Choroid plexus epithelial cell (primary cell): ENCODE data around the gene DPCD.
"Not testable (repeated sequence)": the region's sequence is repeated elsewhere in the genome, so short reads cannot be mapped to it uniquely, and the experiment has no call there.

Experiments
- DNase-seq: peaks from one replicate; pipeline ENCODE4 v3.0.0-alpha.2; 2010; ENCODE audit warnings: low read depth
- H3K4me3 ChIP-seq: 2 replicates; pipeline ENCODE4 v1.5.1; 2011; ENCODE audit warnings: low read depth, mild to moderate bottlenecking, control low read depth, low read length, moderate library complexity
- TF ChIP-seq, protein P1 (sequence below): conservative IDR thresholded peaks from 2 replicates; pipeline ENCODE4 v1.5.1; 2011; ENCODE audit warnings: low read depth, mild to moderate bottlenecking, control low read depth, inconsistent platforms, low read length, moderate library complexity

Gene DPCD

DNA sequence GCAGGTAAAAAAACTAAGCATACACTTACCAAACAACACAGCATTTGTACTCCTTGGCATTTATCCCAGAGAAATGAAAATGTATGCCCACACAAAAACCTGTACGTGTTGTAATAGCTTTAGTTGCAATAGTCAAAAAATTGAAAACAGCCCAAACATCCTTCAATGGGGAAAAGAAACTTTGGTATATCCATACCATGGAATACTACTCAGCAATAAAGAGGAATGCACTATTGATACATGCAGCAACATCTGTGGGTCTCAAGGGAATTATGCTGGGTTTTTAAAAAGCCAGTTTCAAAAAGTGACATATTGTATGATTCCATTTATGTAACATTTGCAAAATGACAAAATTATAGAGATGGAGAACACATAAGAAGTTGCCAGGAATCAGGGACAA, 35.4 kb downstream of the DPCD start:
- H3K4me3 ChIP-seq: no peak overlapping the region
- DNase-seq: no peak
- TF ChIP-seq, protein P1, sequence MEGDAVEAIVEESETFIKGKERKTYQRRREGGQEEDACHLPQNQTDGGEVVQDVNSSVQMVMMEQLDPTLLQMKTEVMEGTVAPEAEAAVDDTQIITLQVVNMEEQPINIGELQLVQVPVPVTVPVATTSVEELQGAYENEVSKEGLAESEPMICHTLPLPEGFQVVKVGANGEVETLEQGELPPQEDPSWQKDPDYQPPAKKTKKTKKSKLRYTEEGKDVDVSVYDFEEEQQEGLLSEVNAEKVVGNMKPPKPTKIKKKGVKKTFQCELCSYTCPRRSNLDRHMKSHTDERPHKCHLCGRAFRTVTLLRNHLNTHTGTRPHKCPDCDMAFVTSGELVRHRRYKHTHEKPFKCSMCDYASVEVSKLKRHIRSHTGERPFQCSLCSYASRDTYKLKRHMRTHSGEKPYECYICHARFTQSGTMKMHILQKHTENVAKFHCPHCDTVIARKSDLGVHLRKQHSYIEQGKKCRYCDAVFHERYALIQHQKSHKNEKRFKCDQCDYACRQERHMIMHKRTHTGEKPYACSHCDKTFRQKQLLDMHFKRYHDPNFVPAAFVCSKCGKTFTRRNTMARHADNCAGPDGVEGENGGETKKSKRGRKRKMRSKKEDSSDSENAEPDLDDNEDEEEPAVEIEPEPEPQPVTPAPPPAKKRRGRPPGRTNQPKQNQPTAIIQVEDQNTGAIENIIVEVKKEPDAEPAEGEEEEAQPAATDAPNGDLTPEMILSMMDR: no peak

DNA sequence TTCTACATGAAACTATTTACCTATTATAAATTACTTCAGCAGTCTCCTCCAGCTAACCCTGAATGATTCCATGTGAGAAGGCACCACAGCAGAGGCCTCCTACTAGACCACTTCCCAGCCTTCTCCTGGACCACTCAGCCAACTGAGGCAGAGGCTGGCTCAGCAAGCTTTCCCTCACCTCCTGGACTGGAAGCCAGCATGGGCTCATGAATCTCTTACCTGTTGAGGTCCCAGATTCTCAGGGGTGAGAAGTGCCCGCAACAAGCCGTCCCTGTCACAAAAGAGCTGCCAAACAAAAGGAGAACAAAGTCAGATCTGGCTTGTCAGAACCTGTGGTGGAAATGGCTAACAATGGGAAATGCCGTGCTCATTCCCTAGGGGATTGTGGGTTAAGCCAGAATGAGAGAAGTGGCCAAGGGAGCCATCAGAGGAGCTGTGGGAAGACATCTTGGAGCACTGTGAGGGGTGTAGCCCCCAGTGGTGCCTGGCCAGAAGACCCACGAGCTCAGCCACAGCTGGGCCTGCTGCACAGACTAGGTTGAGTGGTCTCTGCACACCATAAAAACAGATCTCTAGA, 36.5 kb downstream of the DPCD start:
- TF ChIP-seq, protein P1: no peak
- DNase-seq: no peak
- H3K4me3 ChIP-seq: no peak overlapping the region

DNA sequence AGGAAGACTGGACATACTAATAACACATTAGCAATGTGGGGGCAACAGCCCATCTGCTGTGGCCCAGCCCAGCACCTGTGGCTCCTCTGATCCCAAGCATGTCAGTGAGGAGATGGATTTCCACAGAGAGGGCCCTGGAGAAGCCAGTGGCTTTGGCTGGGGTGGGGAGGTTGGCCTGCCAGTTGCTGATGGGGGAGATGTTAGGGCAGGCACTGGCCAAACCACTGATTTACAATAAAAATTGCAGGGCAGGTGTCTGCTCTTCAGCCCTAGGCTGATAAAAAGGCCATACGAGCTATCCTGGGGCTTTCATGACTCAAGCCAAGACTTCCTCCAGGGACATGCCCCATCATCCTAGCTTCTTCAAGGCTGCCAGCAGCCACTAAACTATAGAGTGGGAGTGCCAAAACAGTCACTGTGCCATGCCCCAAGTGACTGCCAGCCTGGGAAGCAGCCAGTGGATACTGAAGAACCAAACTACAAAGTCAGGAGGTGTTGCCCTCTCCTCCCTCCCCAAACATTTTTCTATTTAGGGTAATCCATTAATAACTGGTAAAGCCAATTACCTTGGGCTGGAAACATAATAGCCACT, 37.8 kb downstream of the DPCD start:
- TF ChIP-seq, protein P1: no peak
- no peak for DNase-seq
- no peak overlapping the region for H3K4me3 ChIP-seq

DNA sequence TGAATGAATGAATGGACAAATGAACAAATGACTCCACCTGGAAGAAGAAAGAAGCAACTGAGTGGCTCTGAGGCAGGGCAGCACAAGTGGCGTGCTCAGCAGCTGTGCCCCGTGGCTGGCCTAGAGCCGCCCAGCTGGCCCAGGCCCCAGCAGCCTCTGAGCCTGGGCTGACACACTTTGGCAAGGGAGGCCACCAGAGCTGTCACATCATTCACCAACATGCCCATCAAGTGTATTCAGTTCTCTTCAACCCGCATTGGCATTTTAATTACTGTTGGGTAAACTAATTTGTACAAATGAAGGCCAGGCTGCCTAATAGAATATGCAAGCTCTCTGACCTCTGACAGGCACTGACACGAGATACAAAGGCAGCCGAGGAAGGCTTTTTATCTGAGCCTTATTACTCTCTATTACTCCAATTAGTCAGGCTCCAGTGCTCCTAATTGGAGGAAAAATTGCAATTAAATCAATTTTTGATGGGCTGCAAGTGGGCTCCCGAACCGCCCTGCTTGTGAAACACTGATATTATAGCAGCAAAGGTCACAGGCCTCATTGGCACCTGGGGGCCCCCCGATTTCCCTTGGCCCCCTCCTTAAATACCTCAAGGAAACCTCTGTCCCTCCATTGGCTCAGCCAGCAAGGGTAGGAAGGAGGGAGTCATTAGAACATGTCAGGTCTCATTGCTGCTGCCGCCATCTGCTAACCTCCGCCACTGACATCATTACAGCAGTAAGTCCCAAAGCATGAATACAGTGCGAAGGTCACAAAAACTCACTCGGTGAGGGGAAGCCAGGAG, 41.9 kb downstream of the DPCD start:
- DNase-seq: no peak
- TF ChIP-seq, protein P1: no peak
- no peak overlapping the region for H3K4me3 ChIP-seq

DNA sequence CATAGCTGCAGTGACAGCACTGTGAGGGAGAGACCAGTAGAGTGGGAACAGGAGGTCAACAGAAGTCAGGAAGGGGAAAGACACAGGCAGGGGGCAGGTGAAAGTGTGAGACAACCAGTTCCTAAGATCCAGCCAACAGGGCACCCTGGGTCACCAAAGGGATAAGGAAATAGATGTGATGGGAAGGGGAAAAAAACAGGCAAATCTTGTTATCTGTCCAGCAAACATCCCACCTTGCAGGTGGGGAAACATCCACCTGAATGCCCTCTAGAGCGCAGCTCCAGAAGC, 42.5 kb downstream of the DPCD start:
- H3K4me3 ChIP-seq: no peak overlapping the region
- TF ChIP-seq, protein P1: no peak
- no peak for DNase-seq

DNA sequence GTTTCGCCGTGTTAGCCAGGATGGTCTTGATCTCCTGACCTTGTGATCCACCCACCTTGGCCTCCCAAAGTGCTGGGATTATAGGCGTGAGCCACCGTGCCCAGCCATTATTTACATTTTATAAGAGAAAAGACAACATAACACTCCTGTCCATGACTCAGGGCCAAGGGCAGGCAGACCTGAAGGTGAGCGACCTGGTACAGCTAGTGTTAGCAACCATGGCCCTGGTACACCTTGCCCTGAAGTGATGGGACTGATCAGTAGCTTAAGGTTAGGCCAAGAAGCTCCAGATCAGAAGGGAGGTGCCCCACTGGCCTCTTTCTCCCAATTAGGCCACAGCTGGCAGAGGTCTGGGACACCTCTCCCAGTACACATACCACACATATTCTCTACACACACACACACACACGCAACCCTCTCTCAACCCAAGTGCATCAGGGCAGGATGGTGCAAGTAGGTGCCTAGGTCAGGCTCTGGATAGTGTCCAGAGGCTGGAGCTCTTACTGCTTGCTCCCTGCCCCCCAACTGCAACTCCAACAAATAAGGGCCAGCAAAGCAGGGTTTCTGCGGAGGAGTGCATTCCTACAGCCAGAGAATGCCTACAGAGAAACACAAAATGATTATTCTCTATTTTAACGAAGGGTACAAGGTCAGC, 43.8 kb downstream of the DPCD start:
- no peak overlapping the region for H3K4me3 ChIP-seq
- TF ChIP-seq, protein P1: no peak
- no peak for DNase-seq

DNA sequence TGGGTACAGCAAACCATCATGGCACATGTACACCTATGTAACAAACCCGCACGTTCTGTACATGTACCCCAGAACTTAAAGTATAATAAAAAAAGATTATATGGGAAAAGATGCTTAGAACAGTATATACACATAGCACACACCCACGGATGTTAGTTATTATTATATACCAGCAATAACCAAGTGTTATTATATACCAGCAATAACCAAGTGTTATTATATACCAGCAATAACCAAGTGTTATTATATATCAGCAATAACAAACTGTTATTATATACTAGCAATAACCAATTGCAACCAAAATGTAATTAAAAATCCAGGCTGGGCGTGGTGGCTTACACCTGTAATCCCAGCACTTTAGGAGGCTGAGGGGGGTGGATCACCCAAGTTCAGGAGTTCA, 45.4 kb downstream of the DPCD start:
- not testable (repeated sequence) for H3K4me3 ChIP-seq, DNase-seq
